NB4 (cell line): ENCODE results near the gene SPTAN1.

Experiments used
- DNase-seq: peaks from one replicate; pipeline ENCODE4 v3.0.0; 2010; ENCODE audit warnings: low read depth
- H3K4me3 ChIP-seq: one replicate; pipeline ENCODE4 v1.5.1; 2011; ENCODE audit warnings: mild to moderate bottlenecking, low read depth, low read length, moderate library complexity
- MAX ChIP-seq: IDR thresholded peaks from 2 replicates; pipeline ENCODE4 v1.6.1; 2011; ENCODE audit warnings: low read depth, low read length
- MYC ChIP-seq: IDR thresholded peaks from 2 replicates; pipeline ENCODE4 v1.6.1; 2011; ENCODE audit warnings: low read depth, low read length
- POLR2A ChIP-seq: IDR thresholded peaks from 2 replicates; pipeline ENCODE4 v1.6.1; 2011; ENCODE audit warnings: mild to moderate bottlenecking; ENCODE audit not compliant: insufficient read length; ENCODE audit errors: extremely low read depth
- TF ChIP-seq, protein P1 (sequence below): IDR thresholded peaks from one replicate; pipeline ENCODE4 v1.5.1; 2012; ENCODE audit warnings: low read depth, low read length

The SPTAN1 gene

DNA sequence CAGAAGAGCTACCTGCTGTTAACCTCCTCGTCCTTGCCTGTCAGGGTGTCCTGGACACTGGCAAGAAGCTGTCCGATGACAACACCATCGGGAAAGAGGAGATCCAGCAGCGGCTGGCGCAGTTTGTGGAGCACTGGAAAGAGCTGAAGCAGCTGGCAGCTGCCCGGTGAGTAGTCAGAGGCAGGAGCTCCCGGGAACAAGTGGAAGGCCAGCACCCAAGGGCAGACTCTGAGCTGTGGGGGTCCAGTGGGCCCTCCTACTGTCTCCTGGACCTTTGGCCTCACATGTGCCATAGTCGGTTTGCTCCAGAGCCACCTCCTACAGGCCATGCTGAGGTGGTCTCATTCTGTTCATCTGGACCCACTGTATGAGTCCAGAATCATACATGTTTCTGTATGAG, 65.6 kb downstream of the SPTAN1 start:
- no peak for DNase-seq
- no peak overlapping the region for H3K4me3 ChIP-seq
- TF ChIP-seq, protein P1, sequence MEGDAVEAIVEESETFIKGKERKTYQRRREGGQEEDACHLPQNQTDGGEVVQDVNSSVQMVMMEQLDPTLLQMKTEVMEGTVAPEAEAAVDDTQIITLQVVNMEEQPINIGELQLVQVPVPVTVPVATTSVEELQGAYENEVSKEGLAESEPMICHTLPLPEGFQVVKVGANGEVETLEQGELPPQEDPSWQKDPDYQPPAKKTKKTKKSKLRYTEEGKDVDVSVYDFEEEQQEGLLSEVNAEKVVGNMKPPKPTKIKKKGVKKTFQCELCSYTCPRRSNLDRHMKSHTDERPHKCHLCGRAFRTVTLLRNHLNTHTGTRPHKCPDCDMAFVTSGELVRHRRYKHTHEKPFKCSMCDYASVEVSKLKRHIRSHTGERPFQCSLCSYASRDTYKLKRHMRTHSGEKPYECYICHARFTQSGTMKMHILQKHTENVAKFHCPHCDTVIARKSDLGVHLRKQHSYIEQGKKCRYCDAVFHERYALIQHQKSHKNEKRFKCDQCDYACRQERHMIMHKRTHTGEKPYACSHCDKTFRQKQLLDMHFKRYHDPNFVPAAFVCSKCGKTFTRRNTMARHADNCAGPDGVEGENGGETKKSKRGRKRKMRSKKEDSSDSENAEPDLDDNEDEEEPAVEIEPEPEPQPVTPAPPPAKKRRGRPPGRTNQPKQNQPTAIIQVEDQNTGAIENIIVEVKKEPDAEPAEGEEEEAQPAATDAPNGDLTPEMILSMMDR, result no peak
- TF ChIP-seq MYC, result no peak
- TF ChIP-seq POLR2A, result no peak
- no peak for TF ChIP-seq MAX

GRCh38 chr9:128619127-128619526, 66.7 kb downstream of the SPTAN1 start:
- no peak overlapping the region for H3K4me3 ChIP-seq
- DNase-seq, result no peak
- TF ChIP-seq POLR2A (no peak), MAX (no peak), MYC (no peak)
- TF ChIP-seq, protein P1, result no peak

- DNase-seq, result no peak
- no peak for TF ChIP-seq MAX
- TF ChIP-seq, protein P1, result no peak
- no peak for TF ChIP-seq POLR2A
- TF ChIP-seq MYC, result no peak
- no peak overlapping the region for H3K4me3 ChIP-seq
Measured at GRCh38 chr9:128619779-128620178, 67.4 kb downstream of the SPTAN1 start.

DNA sequence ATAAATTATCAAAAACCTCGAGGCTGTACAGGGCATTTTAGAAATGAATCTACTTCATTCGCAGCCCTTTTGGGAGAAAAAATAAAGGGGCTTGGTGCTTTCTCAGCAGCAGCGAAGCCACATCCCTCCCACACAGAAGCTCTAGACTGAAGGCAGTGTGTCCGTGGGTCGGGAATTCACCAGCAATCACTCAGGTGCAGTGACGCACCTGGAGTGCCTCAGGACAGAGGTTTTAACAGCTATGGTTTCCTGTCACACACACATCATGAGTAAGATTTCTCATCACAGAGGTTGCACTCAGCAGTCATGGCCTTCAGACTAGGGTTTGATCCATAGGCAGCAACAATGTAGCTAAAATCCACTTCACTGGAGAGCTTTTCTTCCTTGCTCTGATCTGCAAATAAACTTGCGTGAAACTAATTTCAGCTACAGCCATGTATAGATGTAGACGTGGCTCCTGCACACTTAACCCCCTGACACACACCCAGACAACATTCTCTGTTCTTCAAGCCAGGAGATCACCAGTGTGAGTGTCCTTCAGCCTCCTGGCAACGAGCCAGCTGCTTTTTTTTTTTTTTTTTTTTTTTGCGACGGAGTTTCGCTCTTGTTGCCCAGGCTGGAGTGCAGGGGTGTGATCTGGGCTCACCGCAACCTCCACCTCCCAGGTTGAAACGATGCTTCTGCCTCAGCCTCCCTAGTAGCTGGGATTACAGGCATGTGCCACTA, 69.5 kb downstream of the SPTAN1 start:
- no peak for TF ChIP-seq MYC
- TF ChIP-seq MAX, result no peak
- TF ChIP-seq POLR2A, result no peak
- TF ChIP-seq, protein P1, result no peak
- DNase-seq, result no peak
- H3K4me3 ChIP-seq, result no peak overlapping the region

DNA sequence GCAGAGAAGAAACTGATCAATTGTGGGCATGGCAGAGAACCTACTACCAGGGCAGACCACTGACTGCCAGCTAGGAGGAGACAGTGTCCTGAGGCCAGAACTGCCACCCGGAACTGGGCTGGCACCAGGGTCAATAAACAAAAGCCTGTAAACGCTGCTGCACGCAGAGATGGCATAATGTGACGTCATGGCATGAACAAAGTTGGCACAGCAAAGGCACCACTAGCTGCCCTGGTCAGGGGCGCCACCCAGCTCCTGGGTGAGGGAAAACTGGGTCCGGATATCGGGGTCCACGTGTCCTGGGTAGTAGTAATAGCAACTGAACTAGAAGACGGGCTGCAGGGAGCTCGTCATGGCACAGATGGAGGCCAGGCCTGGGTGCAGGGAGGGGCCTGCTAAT, 72.2 kb downstream of the SPTAN1 start:
- DNase-seq, result no peak

More for the DNA sequence above, 72.2 kb downstream of the SPTAN1 start:
- H3K4me3 ChIP-seq, result no peak overlapping the region
- TF ChIP-seq MYC (no peak), MAX (no peak), POLR2A (no peak)
- TF ChIP-seq, protein P1, result no peak
